Measurements from ENCODE around the gene LRRN4. TPM values are rescaled to one million over a fixed set of nuclear protein-coding genes. Genes with fewer than 3 reads are reported as not detected.

Gene LRRN4
- total RNA-seq = not detected in 2 replicates

DNA sequence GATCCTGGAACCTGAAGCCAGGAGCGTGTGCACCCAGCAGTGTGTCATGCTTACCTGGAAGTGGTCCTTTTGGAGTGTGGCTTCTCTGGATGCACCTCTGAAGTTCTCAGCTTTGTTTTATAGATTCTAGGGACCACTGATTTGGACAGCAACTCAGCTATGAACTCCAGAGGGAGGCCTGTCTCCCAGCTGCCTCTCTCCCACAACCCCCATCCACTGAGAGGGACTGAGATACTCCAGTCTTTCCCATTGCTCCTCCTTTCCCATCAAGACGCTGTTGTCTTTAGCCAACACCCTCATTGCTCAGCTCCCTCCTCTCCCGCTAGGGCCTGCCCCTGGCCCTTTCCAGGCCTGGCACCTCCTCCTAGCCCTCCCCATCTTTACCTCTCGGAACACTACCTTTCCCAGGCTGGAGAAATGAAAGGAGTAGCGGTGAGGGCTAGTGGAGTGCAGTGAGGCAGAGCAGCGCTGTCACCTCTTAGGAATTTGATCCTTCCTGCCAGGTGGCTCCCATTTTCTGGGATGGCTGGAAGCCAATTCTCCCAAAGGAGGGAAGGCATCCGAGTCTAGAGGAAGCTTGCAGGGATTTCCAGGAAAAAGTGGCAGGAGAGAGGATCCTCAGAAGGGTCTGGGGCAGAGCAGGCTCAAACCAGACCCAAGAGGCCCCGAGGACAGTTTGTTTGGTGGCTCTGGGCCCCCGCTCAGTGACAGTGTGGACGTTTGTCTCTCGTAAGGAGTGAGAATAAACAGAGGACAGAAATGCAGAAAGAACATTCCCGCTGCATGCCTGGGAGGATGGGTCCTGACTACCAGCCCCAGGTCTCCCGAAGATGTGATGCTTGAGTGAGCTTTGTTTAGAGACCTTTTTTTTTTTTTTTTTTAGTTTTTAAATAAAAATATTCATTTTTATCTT is at the start of gene LRRN4:
Gene LRRN4 (minus strand): TSS at position 285 of the 913 bp plus-strand sequence. CDS start 1,261 bp downstream, outside the sequence.

Other genes starting within 250 kb of the LRRN4 start
- gene CHGB, start 142.6 kb downstream of the LRRN4 start, total RNA-seq = 0.10 and 0.94 TPM in 2 replicates
- 6.9 and 10.3 TPM in 2 replicates for gene TRMT6, start 103.5 kb downstream of the LRRN4 start, total RNA-seq
- gene MCM8, start 103.4 kb downstream of the LRRN4 start, total RNA-seq = 1.2 and 1.5 TPM in 2 replicates
- 28.0 and 31.0 TPM in 2 replicates for gene CRLS1, start 47.9 kb downstream of the LRRN4 start, total RNA-seq
- gene FERMT1, start 69.0 kb upstream of the LRRN4 start, total RNA-seq = 1.6 and 4.9 TPM in 2 replicates

Data from cardiac ventricle fibroblast (primary cell).